Measurements from ENCODE around the gene LBP. TPM values are rescaled to one million over a fixed set of nuclear protein-coding genes. Genes with fewer than 3 reads are reported as not detected.

LBP gene
- total RNA-seq, 1 experiment from 2014 or later: 0.15 TPM

GRCh38 chr20:38325905-38326304, 20.4 kb upstream of the LBP start:
- Histone ChIP-seq H3K9me2 (ENCODE audit: insufficient read depth) (no peaks in the 10 kb centered on the region), H4K20me1 (ENCODE audit: insufficient read depth) (no peaks in the 10 kb centered on the region), H3K27ac (ENCODE audit: low read depth, low read length) (no peak overlapping the region), H3K9ac (ENCODE audit: low read length) (no peak overlapping the region), H2AFZ (ENCODE audit: low read depth, low read length, poor library complexity, severe bottlenecking) (no peak overlapping the region), H3K9me3 (ENCODE audit: control insufficient read depth in 1 of 2, insufficient read depth in 1 of 2, low read depth in 1 of 2, low read length in 2 of 2) (no peaks in the 10 kb centered on the region), H3K4me2 (ENCODE audit: low read length) (no peak overlapping the region), H3K27me3 (ENCODE audit: insufficient read depth, low read length) (peaks cover 4% of the 10 kb centered on the region; the same call in 1 of the 2 replicates), H3K4me3 (replicated peaks in 1 of 2; ENCODE audit: low read depth in 1 of 2, low read length in 2 of 2) (no peak overlapping the region), H3K4me1 (ENCODE audit: control insufficient read depth in 1 of 2, insufficient read depth in 2 of 2, low read length in 2 of 2) (no peaks in the 10 kb centered on the region), H3K79me2 (ENCODE audit: insufficient read depth, low read length) (no peaks in the 10 kb centered on the region), H3K36me3 (ENCODE audit: control insufficient read depth in 1 of 2, insufficient read depth in 2 of 2, low read length in 2 of 2) (no peaks in the 10 kb centered on the region)
- CTCF ChIA-PET: no interaction called here
- TF ChIP-seq POLR2AphosphoS5 (IDR thresholded peaks at IDR 0.05; ENCODE audit: low read depth, low read length) (no peak), ZFX (IDR thresholded peaks at IDR 0.05) (no peak), ATF3 (IDR thresholded peaks at IDR 0.05) (no peak), CEBPB (IDR thresholded peaks at IDR 0.05; ENCODE audit: low read depth) (no peak), EZH2 (IDR thresholded peaks at IDR 0.05) (no peak), MAX (IDR thresholded peaks at IDR 0.05) (no peak), RAD21 (IDR thresholded peaks at IDR 0.05; ENCODE audit: low read depth) (no peak), SIN3A (IDR thresholded peaks at IDR 0.05; ENCODE audit: low read depth) (no peak), ELF1 (IDR thresholded peaks at IDR 0.05; ENCODE audit: borderline replicate concordance, low read depth) (no peak)
- intact Hi-C loops (cut with micrococcal nuclease): no loop called here
- ATAC-seq (no peak), DNase-seq (ENCODE audit: low read depth, low spot score) (no peak)
- POLR2A ChIA-PET: no interaction called here
- no TSS peak for BruUV-seq (replicated peaks)
- RAD21 ChIA-PET (ENCODE audit: low non-redundant PET in 1 of 2, low total read pairs in 2 of 2, uncharacterized antibody in 2 of 2, unreplicated experiment in 2 of 2): no interaction called here

- Histone ChIP-seq H3K36me3 (ENCODE audit: control insufficient read depth in 1 of 2, insufficient read depth in 2 of 2, low read length in 2 of 2) (no peaks in the 10 kb centered on the region), H3K4me2 (ENCODE audit: low read length) (no peak overlapping the region), H3K9ac (ENCODE audit: low read length) (no peak overlapping the region), H3K9me2 (ENCODE audit: insufficient read depth) (no peaks in the 10 kb centered on the region), H3K27me3 (ENCODE audit: insufficient read depth, low read length) (peaks cover 5% of the 10 kb centered on the region; the same call in 1 of the 2 replicates), H3K27ac (ENCODE audit: low read depth, low read length) (no peak overlapping the region), H3K79me2 (ENCODE audit: insufficient read depth, low read length) (no peaks in the 10 kb centered on the region), H3K4me1 (ENCODE audit: control insufficient read depth in 1 of 2, insufficient read depth in 2 of 2, low read length in 2 of 2) (no peaks in the 10 kb centered on the region), H2AFZ (ENCODE audit: low read depth, low read length, poor library complexity, severe bottlenecking) (no peak overlapping the region), H3K9me3 (ENCODE audit: control insufficient read depth in 1 of 2, insufficient read depth in 1 of 2, low read depth in 1 of 2, low read length in 2 of 2) (no peaks in the 10 kb centered on the region), H3K4me3 (replicated peaks in 1 of 2; ENCODE audit: low read depth in 1 of 2, low read length in 2 of 2) (no peak overlapping the region), H4K20me1 (ENCODE audit: insufficient read depth) (no peaks in the 10 kb centered on the region)
- no peak for ATAC-seq
- ChIA-PET RAD21 (ENCODE audit: low non-redundant PET in 1 of 2, low total read pairs in 2 of 2, uncharacterized antibody in 2 of 2, unreplicated experiment in 2 of 2) (no interaction called here), POLR2A (no interaction called here), CTCF (no interaction called here)
- no peak for DNase-seq (ENCODE audit: low read depth, low spot score)
- intact Hi-C loops (cut with micrococcal nuclease): no loop called here
- BruUV-seq (replicated peaks): no TSS peak
- TF ChIP-seq ZFX (IDR thresholded peaks at IDR 0.05) (no peak), ZBTB33 (IDR thresholded peaks at IDR 0.05; ENCODE audit: extremely low read depth, insufficient replicate concordance, low read length) (no peak), CBX3 (IDR thresholded peaks at IDR 0.05; ENCODE audit: low read depth) (no peak), MAX (IDR thresholded peaks at IDR 0.05) (no peak), EZH2phosphoT487 (IDR thresholded peaks at IDR 0.05; ENCODE audit: borderline replicate concordance) (no peak), ELF1 (IDR thresholded peaks at IDR 0.05; ENCODE audit: borderline replicate concordance, low read depth) (no peak), POLR2A (IDR thresholded peaks at IDR 0.05; ENCODE audit: borderline replicate concordance, extremely low read depth, insufficient read depth, insufficient read length) (no peak), SRF (IDR thresholded peaks at IDR 0.05; ENCODE audit: low read depth) (no peak), EZH2 (IDR thresholded peaks at IDR 0.05) (no peak), SP1 (IDR thresholded peaks at IDR 0.05; ENCODE audit: low read depth) (no peak), POLR2AphosphoS5 (IDR thresholded peaks at IDR 0.05; ENCODE audit: low read depth, low read length) (no peak), CTCF (IDR thresholded peaks at IDR 0.05 in 2 of 3, conservative IDR thresholded peaks at IDR 0.05 in 1 of 3; ENCODE audit: borderline replicate concordance in 1 of 3, insufficient read depth in 1 of 3, low read depth in 2 of 3, low read length in 2 of 3) (no peak), RAD21 (IDR thresholded peaks at IDR 0.05; ENCODE audit: low read depth) (no peak), EGR1 (IDR thresholded peaks at IDR 0.05; ENCODE audit: low read depth) (no peak), ZNF274 (IDR thresholded peaks at IDR 0.05; ENCODE audit: low read depth, low read length) (no peak)
Measured at GRCh38 chr20:38326309-38326708, 20.0 kb upstream of the LBP start.

Measured in HCT116 (cell line).